Caco-2 (cell line): ENCODE measurements around the gene AGMO. TPM values are rescaled to one million over a fixed set of nuclear protein-coding genes. Genes with fewer than 3 reads are reported as not detected.

ENCODE experiments used
- BruUV-seq: library from RNA; stranded (reverse); fragments of 400-500 nt; replicated peaks from 2 replicates; lab custom pipeline; 2021; lab: Mats Ljungman, UMichigan
- CTCF ChIA-PET: fragments of 300-600 bp; sonication (Branson Sonifier 250); formaldehyde crosslinking; loops from one replicate; lab custom pipeline; 2022; ENCODE audit warnings: antibody characterized with exemption; lab: Charles Lee
- POLR2A ChIA-PET: fragments of 300-600 bp; sonication (Branson Sonifier 250); formaldehyde crosslinking; loops from one replicate; lab custom pipeline; 2022; ENCODE audit warnings: antibody characterized with exemption; lab: Charles Lee
- DNase-seq, 2 experiments: peaks; one replicate each; pipeline versions ENCODE4 v3.0.0 to v3.0.0-alpha.2; 2020 to 2022
- H3K27me3 ChIP-seq: replicated peaks from 2 replicates; pipeline ENCODE4 v1.6.0; 2011; ENCODE audit warnings: low read length; ENCODE audit not compliant: control insufficient read depth, insufficient read depth
- H3K36me3 ChIP-seq: 2 replicates; pipeline ENCODE4 v1.5.1; 2011; ENCODE audit warnings: low read length; ENCODE audit not compliant: control insufficient read depth, insufficient read depth
- H3K4me1 ChIP-seq: fragments of 250-450 bp; sonication (Bioruptor Pico); 2 replicates; pipeline ENCODE4 v1.5.1; 2020; ENCODE audit warnings: mild to moderate bottlenecking
- H3K4me3 ChIP-seq: 2 replicates; pipeline ENCODE4 v1.5.1; 2011; ENCODE audit warnings: low read depth, mild to moderate bottlenecking, control low read depth, low read length
- H3K9me3 ChIP-seq: fragments of 250-450 bp; sonication (Bioruptor Pico); 2 replicates; pipeline ENCODE4 v1.5.1; 2020; ENCODE audit warnings: mild to moderate bottlenecking, moderate library complexity
- H3K27ac Mint-ChIP-seq: one replicate; pipeline ENCODE4 v1.8.0; 2022; ENCODE audit warnings: mixed read lengths; ENCODE audit not compliant: unreplicated experiment
- H3K27me3 Mint-ChIP-seq: one replicate; pipeline ENCODE4 v1.8.0; 2022; ENCODE audit warnings: mixed read lengths; ENCODE audit not compliant: insufficient read depth, unreplicated experiment
- H3K36me3 Mint-ChIP-seq: one replicate; pipeline ENCODE4 v1.8.0; 2022; ENCODE audit warnings: mild to moderate bottlenecking, mixed read lengths; ENCODE audit not compliant: insufficient read depth, unreplicated experiment
- H3K4me1 Mint-ChIP-seq: one replicate; pipeline ENCODE4 v1.8.0; 2022; ENCODE audit warnings: low read depth, mixed read lengths; ENCODE audit not compliant: unreplicated experiment
- H3K4me3 Mint-ChIP-seq: one replicate; pipeline ENCODE4 v1.8.0; 2022; ENCODE audit warnings: mild to moderate bottlenecking, moderate library complexity, mixed read lengths; ENCODE audit not compliant: unreplicated experiment
- H3K9me3 Mint-ChIP-seq: one replicate; pipeline ENCODE4 v1.8.0; 2022; ENCODE audit warnings: mixed read lengths; ENCODE audit not compliant: unreplicated experiment
- CTCF ChIP-seq, 2 experiments: fragments of 200-600 bp in 1 of 2; IDR thresholded peaks; 1 replicate in 1 of 2; 2 replicates in 1 of 2; pipeline versions ENCODE4 v1.5.1 to v1.8.0; 2011 to 2022; ENCODE audit warnings: antibody characterized with exemption in 1 of 2, control low read depth in 1 of 2, inconsistent platforms in 1 of 2, low read depth in 1 of 2, low read length in 1 of 2, mild to moderate bottlenecking in 1 of 2, moderate library complexity in 1 of 2; ENCODE audit not compliant: insufficient read depth in 1 of 2, severe bottlenecking in 1 of 2, unreplicated experiment in 1 of 2
- intact Hi-C: fragments of 100-400 bp; cut with micrococcal nuclease; formaldehyde crosslinking; loops from one replicate; pipeline ENCODE4 v1.10.0; 2022; ENCODE audit not compliant: unreplicated experiment
- total RNA-seq: library from RNA; stranded (reverse); gene quantifications from 2 replicates; pipeline ENCODE4 v1.2.3, GENCODE V29; 2022

AGMO gene
- total RNA-seq, 1 experiment from 2014 or later, result 0.16 TPM

- H3K27me3 ChIP-seq, result no peaks in the 10 kb centered on the region
- Mint-ChIP-seq H3K4me1 (no peaks in the 10 kb centered on the region), H3K27ac (no peak overlapping the region), H3K36me3 (no peaks in the 10 kb centered on the region), H3K4me3 (no peak overlapping the region), H3K27me3 (peaks cover 11% of the 10 kb centered on the region), H3K9me3 (no peaks in the 10 kb centered on the region)
- DNase-seq, result no peak
- no peak overlapping the region for H3K4me3 ChIP-seq
- H3K36me3 ChIP-seq, result no peaks in the 10 kb centered on the region
- intact Hi-C loops, result no loop called here
- POLR2A ChIA-PET, result no interaction called here
- BruUV-seq, result no TSS peak
- H3K4me1 ChIP-seq, result no peaks in the 10 kb centered on the region
- CTCF ChIA-PET, result no interaction called here
- no peak for TF ChIP-seq CTCF (IDR thresholded peaks at IDR 0.05; ENCODE audit: insufficient read depth in 1 of 2, low read depth in 1 of 2, low read length in 1 of 2, severe bottlenecking in 1 of 2, unreplicated experiment in 1 of 2)
- no peaks in the 10 kb centered on the region for H3K9me3 ChIP-seq
Observed at GRCh38 chr7:15476531-15476918, 85.3 kb downstream of the AGMO start.

- H3K4me1 Mint-ChIP-seq, result no peaks in the 10 kb centered on the region
- CTCF ChIA-PET, result no interaction called here
Observed at GRCh38 chr7:15475808-15476530, 85.8 kb downstream of the AGMO start.

GRCh38 chr7:15471669-15471950 is 90.2 kb downstream of the AGMO start:
- DNase-seq, result no peak
- no peaks in the 10 kb centered on the region for H3K36me3 Mint-ChIP-seq
- Histone ChIP-seq H3K36me3 (no peaks in the 10 kb centered on the region), H3K4me1 (no peaks in the 10 kb centered on the region), H3K4me3 (no peak overlapping the region), H3K9me3 (no peaks in the 10 kb centered on the region), H3K27me3 (no peaks in the 10 kb centered on the region)
- H3K4me1 Mint-ChIP-seq, result no peaks in the 10 kb centered on the region
- intact Hi-C loops, result no loop called here
- CTCF ChIA-PET, result no interaction called here
- POLR2A ChIA-PET, result no interaction called here
- BruUV-seq, result no TSS peak
- H3K27me3 Mint-ChIP-seq, result peaks cover 9% of the 10 kb centered on the region
- no peak overlapping the region for H3K27ac Mint-ChIP-seq
- TF ChIP-seq CTCF (IDR thresholded peaks at IDR 0.05; ENCODE audit: insufficient read depth in 1 of 2, low read depth in 1 of 2, low read length in 1 of 2, severe bottlenecking in 1 of 2, unreplicated experiment in 1 of 2), result no peak
- H3K4me3 Mint-ChIP-seq, result no peak overlapping the region
- H3K9me3 Mint-ChIP-seq, result no peaks in the 10 kb centered on the region

More at GRCh38 chr7:15475808-15476530, 85.8 kb downstream of the AGMO start:
- H3K9me3 Mint-ChIP-seq, result no peaks in the 10 kb centered on the region
- Histone ChIP-seq H3K4me1 (no peaks in the 10 kb centered on the region), H3K4me3 (no peak overlapping the region), H3K27me3 (no peaks in the 10 kb centered on the region), H3K9me3 (no peaks in the 10 kb centered on the region), H3K36me3 (no peaks in the 10 kb centered on the region)
- no peak for TF ChIP-seq CTCF (IDR thresholded peaks at IDR 0.05; ENCODE audit: insufficient read depth in 1 of 2, low read depth in 1 of 2, low read length in 1 of 2, severe bottlenecking in 1 of 2, unreplicated experiment in 1 of 2)
- H3K36me3 Mint-ChIP-seq, result no peaks in the 10 kb centered on the region
- no peak overlapping the region for H3K4me3 Mint-ChIP-seq
- POLR2A ChIA-PET, result no interaction called here
- H3K27ac Mint-ChIP-seq, result no peak overlapping the region
- H3K27me3 Mint-ChIP-seq, result peaks cover 11% of the 10 kb centered on the region
- no TSS peak for BruUV-seq
- no peak for DNase-seq
- intact Hi-C loops, result no loop called here
